GM04504 (cell line): ENCODE data around the gene ADAMTSL1.
A peak's percentile ranks its signal among the peaks of the same experiment; 100 is the strongest.
"Not testable (repeated sequence)": the region's sequence is repeated elsewhere in the genome, so short reads cannot be mapped to it uniquely, and the experiment has no call there.

Experiments
- DNase-seq: peaks from one replicate; pipeline ENCODE4 v3.0.0-alpha.2; 2012; ENCODE audit warnings: low read depth

ADAMTSL1 gene

GRCh38 chr9:18906656-18907395 lies 432.9 kb downstream of the ADAMTSL1 start:
- DNase-seq, result no peak

GRCh38 chr9:18907927-18908625 lies 434.1 kb downstream of the ADAMTSL1 start:
- DNase-seq, result no peak

- no peak for DNase-seq
Measured at GRCh38 chr9:18909140-18910018, 435.4 kb downstream of the ADAMTSL1 start.

DNA sequence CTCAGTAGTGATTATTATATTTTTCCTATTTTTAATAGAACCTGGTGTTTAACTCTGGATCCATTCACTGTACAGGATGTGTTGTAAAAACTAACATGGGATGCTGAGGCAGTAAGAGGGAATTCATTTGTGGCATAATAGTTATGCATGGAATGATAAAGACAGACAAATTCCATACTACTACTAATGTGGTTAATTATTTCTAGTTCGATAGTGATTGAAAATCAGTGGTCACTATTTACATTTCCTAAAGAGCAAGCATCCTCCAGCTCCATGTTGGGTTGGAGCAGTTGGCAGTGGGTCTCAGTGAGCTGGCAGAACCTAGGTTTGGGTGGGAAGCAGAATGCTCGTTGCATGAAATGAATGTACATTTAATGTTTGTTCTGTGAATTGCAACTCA lies 436.5 kb downstream of the ADAMTSL1 start:
- DNase-seq, result no peak

DNA sequence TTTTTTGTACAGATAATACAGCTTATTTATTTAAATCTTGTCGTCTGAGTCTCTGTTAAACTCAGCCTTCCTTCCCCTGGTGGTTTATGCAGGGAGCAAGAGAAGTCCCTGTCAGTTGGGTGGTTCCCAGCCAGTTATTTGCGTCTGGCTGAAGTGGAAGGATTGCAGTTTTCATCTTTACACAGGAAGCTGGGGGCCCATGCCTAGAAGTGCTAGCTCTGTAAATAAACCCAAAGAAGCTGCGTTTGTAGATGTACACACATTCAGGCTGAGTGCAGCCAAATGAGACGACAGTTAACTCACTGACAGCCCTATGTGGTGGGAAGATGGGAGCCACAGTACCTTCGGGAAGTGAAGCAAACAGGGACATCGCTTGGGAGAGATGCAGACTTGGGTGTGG lies 437.0 kb downstream of the ADAMTSL1 start:
- no peak for DNase-seq

GRCh38 chr9:18911714-18912342 lies 437.9 kb downstream of the ADAMTSL1 start:
- no peak for DNase-seq

GRCh38 chr9:18920141-18921084 lies 446.5 kb downstream of the ADAMTSL1 start:
- DNase-seq, result peak; percentile 62

GRCh38 chr9:18921366-18922075 lies 447.6 kb downstream of the ADAMTSL1 start:
- DNase-seq, result no peak

- DNase-seq, result no peak
Measured at GRCh38 chr9:18922161-18922885, 448.4 kb downstream of the ADAMTSL1 start.

DNA sequence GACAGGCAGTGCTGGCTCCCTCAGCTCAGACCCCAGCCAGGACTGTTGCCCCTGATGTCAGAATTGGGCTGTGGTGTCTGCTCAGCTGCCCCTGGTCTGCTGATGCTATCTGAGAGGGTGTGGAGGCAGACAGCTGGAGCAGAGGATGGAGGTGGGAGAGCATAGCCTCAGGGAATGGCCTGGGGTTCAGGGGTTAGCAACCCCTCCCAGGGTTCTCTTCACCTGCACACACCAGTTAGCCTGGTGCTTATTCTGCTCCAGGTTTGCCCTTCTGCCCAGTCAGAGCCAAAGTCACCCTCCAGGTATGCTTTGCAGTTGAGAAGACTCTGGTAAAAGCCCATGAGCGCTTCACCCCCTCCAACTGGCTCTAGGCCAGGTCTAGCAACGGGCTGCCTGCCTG lies 449.2 kb downstream of the ADAMTSL1 start:
- no peak for DNase-seq

- DNase-seq, result no peak
Measured at GRCh38 chr9:18923671-18924430, 449.9 kb downstream of the ADAMTSL1 start.

DNA sequence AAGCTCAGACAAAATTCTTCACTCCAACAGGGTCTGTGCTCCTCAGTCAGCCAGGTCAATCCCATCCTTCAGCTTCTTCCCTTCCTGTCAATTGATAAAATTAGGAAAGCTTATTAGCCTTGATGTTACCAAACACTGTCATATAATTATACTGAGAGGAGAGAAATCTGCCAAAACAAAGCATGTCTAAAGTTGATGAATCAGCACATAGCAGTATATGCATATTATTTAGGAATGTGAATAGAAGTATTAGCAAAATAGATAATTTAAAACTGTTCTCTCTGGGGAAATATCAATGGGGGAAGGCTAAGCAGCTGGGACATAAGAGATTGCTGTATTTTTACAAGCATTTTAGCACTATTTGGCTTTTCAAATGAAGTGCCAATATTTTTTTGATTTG lies 451.9 kb downstream of the ADAMTSL1 start:
- DNase-seq, result no peak

- no peak for DNase-seq
Measured at GRCh38 chr9:18926513-18926912, 452.6 kb downstream of the ADAMTSL1 start.

DNA sequence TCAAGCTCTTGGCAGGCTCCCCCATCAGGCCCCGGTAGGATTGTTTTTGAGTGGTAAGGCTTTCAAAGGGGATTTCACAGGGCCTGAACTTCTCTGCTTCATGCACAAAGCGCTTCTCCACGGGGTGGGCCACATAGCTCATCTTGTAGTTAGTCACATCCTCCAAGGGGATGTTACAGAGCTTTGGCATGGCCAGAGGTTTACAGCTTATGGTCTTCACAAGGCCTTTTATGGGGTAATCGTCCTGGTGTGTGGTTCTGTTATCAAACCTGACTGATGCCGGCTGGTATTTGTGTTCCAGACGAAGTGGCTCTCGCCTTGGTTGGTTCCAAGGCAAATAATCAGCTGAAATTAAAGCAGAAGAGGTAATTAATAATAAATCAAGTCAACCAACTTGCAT lies 454.8 kb downstream of the ADAMTSL1 start:
- no peak for DNase-seq

DNA sequence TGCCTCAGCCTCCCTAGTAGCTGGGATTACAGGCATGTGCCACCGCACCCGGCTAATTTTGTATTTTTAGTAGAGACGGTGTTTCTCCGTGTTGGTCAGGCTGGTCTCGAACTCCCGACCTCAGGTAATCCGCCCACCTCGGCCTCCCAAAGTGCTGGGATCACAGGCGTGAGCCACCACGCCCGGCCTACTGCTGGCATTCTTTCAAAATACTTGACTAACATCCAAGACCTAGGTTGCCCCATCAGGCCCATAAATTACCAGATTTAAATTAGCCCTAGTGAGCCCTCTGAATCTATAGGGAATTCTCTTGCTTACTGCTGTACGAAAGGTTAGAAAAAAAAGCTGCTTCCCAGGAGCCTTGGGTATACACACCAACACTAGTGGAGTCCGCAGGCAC lies 456.7 kb downstream of the ADAMTSL1 start:
- DNase-seq, result not testable (repeated sequence)

DNA sequence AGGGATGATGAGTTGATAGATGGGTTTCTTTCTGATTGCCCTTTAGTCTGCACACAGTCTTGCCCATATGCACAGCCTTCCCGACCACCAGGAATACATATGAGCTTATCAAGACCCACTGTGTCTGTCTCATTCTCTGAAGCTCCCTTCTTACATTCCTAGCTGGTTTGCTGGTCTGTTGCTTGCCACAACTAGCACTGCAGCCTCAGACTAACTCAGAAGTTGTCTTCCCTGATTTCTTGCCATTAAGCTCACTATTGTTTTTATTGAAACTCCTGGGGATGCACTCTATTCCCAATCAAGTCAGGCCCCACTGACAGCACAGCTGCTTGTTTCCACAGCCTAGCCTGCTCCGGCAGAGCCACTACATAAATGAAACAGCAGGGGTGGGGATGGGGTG lies 461.6 kb downstream of the ADAMTSL1 start:
- DNase-seq, result no peak

DNA sequence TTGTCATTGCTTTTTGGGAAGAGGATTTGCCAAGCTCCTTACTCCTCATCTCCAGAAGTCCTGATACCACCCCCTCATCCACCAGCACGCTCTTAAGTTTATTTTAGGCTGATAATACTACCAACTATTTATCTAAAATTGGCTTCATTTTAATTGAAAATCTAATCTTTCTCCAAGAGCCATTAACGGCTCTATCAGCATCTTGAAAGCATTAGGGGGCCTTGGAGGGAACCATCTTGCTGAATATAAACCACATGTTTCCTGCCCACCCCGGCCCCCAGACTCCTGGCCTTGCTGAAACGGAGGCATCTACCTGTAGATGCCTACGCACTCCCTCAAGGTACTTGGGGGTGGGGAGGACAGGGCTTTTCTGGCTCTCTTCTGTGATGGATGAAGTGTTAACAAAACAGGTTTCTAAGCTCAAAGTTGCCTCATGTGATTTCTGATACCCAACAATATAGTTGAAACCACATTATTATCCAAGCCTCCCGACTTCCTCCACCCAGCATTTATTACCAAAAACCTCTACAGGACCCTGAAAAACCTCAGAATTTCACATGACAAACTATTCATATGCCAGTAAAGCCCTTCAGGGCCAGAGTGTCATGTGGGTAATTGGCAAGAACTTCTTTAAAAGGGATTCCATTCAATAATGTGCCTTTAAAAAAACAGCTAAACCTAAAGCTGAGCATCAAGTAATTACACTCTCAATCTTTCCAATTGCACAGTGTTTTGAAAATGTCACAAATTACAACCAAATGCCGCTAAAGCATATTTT lies 462.3 kb downstream of the ADAMTSL1 start:
- no peak for DNase-seq

DNA sequence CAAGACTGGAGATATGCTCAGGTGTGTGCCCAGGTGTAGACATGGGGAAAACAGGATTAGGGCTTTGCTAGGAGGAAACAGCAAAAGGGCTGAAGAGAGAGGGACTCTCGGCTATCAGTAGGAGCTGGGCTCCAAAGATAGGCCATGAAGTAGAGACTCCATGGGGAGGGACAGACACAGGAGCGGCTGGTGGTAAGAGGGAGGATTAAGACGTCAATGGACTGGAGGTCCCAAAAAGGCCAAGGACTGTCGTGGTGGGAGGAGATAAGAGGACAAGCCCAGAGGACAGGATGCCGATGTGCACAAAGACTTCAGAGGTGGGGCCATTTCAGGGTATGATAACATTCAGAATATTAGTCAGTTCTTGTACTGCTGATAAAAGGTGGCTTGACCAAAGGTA lies 466.0 kb downstream of the ADAMTSL1 start:
- no peak for DNase-seq
